ENCODE results near the gene SRBD1.

Gene SRBD1

GRCh38 chr2:45631319-45631718 is 20.3 kb upstream of the SRBD1 start:
- no peak for DNase-seq

- no peak for DNase-seq
These were observed 18.9 kb upstream of the SRBD1 start for GRCh38 chr2:45629971-45630370.

GRCh38 chr2:45627911-45628310 is 16.8 kb upstream of the SRBD1 start:
- no peak for DNase-seq

GRCh38 chr2:45626387-45627221 is 15.5 kb upstream of the SRBD1 start:
- DNase-seq, result peak; percentile 63 to 78

- DNase-seq, result no peak
These were observed 14.8 kb upstream of the SRBD1 start for GRCh38 chr2:45625824-45626223.

- DNase-seq, result no peak
These were observed 12.0 kb upstream of the SRBD1 start for GRCh38 chr2:45623098-45623497.

- no peak for DNase-seq
These were observed 11.4 kb upstream of the SRBD1 start for GRCh38 chr2:45622336-45623075.

- no peak for DNase-seq
These were observed 6.4 kb upstream of the SRBD1 start for GRCh38 chr2:45617496-45617895.

- DNase-seq, result peak in 1 of 2 experiments; percentile 26
These were observed 5.8 kb upstream of the SRBD1 start for GRCh38 chr2:45616658-45617411.

- DNase-seq, result no peak
These were observed 3.9 kb upstream of the SRBD1 start for GRCh38 chr2:45614871-45615415.

- no peak for DNase-seq
These were observed 3.3 kb upstream of the SRBD1 start for GRCh38 chr2:45614330-45614729.

GRCh38 chr2:45612731-45613130 is 1.7 kb upstream of the SRBD1 start:
- DNase-seq, result no peak

- DNase-seq, result no peak
These were observed 1.2 kb upstream of the SRBD1 start for GRCh38 chr2:45612285-45612684.

- peak; percentile 72 to 79 for DNase-seq
These were observed 617 bp downstream of the SRBD1 start for GRCh38 chr2:45610281-45611019.

GRCh38 chr2:45607701-45608100 is 3.4 kb downstream of the SRBD1 start:
- peak in 1 of 2 experiments; percentile 59 for DNase-seq

GRCh38 chr2:45606796-45607195 is 4.3 kb downstream of the SRBD1 start:
- DNase-seq, result no peak

- DNase-seq, result no peak
These were observed 6.0 kb downstream of the SRBD1 start for GRCh38 chr2:45605116-45605515.

- no peak for DNase-seq
These were observed 8.4 kb downstream of the SRBD1 start for GRCh38 chr2:45602624-45603023.

- DNase-seq, result no peak
These were observed 12.5 kb downstream of the SRBD1 start for GRCh38 chr2:45598545-45598944.

GRCh38 chr2:45596761-45597160 is 14.3 kb downstream of the SRBD1 start:
- DNase-seq, result no peak

- DNase-seq, result no peak
These were observed 15.2 kb downstream of the SRBD1 start for GRCh38 chr2:45595721-45596435.

- no peak for DNase-seq
These were observed 20.0 kb downstream of the SRBD1 start for GRCh38 chr2:45591073-45591472.
